GM12891 (cell line): Measurements from ENCODE around the gene MALAT1. TPM values are rescaled to one million over a fixed set of nuclear protein-coding genes. Genes with fewer than 3 reads are reported as not detected.
A peak's percentile ranks its signal among the peaks of the same experiment; 100 is the strongest.
"Not testable (repeated sequence)": the region's sequence is repeated elsewhere in the genome, so short reads cannot be mapped to it uniquely, and the experiment has no call there.

Experiments used
- DNase-seq: peaks from one replicate; pipeline ENCODE4 v3.0.0; 2011; ENCODE audit warnings: low spot score; ENCODE audit not compliant: insufficient read length
- FAIRE-seq: peaks from 2 replicates; lab custom pipeline; 2011; peaks lifted over from hg19 to GRCh38; lab: Jason Lieb, UNC
- PAX5 ChIP-seq: IDR thresholded peaks from 2 replicates; pipeline ENCODE4 v1.6.1; 2011; ENCODE audit warnings: low read length, moderate library complexity, mild to moderate bottlenecking; ENCODE audit not compliant: insufficient read depth, severe bottlenecking
- POLR2A ChIP-seq: IDR thresholded peaks from 2 replicates; pipeline ENCODE4 v1.6.1; 2011; ENCODE audit warnings: low read depth, low read length, control low read depth
- POLR2AphosphoS5 ChIP-seq: IDR thresholded peaks from 2 replicates; pipeline ENCODE4 v1.6.1; 2011; ENCODE audit warnings: low read depth, low read length, control low read depth
- POU2F2 ChIP-seq: IDR thresholded peaks from 2 replicates; pipeline ENCODE4 v1.6.1; 2011; ENCODE audit warnings: low read depth, mild to moderate bottlenecking, control low read depth, low read length, moderate library complexity
- SPI1 ChIP-seq: IDR thresholded peaks from 2 replicates; pipeline ENCODE4 v1.6.1; 2011; ENCODE audit warnings: low read depth, low read length, control low read depth
- TAF1 ChIP-seq: IDR thresholded peaks from 2 replicates; pipeline ENCODE4 v1.6.1; 2011; ENCODE audit warnings: low read depth, low read length, control low read depth
- polyA plus RNA-seq: library from polyadenylated mRNA; unstranded; fragments of >200 nt; gene quantifications from one replicate; pipeline ENCODE4 v1.2.1, GENCODE V29; 2012; ENCODE audit warnings: low read depth, missing spikeins, inconsistent platforms; ENCODE audit not compliant: missing spikeins

Gene MALAT1
- polyA plus RNA-seq: 839 TPM

- TF ChIP-seq PAX5 (peak; percentile 79), POU2F2 (peak; percentile 99), POLR2AphosphoS5 (peak; percentile 99), SPI1 (no peak), TAF1 (peak; percentile 100), POLR2A (peak; percentile 99)
- FAIRE-seq (peak; percentile 76), DNase-seq (no peak)
Observed at GRCh38 chr11:65498977-65499712, at the start of gene MALAT1. MALAT1 (plus strand) TSS chr11:65499045.

DNA sequence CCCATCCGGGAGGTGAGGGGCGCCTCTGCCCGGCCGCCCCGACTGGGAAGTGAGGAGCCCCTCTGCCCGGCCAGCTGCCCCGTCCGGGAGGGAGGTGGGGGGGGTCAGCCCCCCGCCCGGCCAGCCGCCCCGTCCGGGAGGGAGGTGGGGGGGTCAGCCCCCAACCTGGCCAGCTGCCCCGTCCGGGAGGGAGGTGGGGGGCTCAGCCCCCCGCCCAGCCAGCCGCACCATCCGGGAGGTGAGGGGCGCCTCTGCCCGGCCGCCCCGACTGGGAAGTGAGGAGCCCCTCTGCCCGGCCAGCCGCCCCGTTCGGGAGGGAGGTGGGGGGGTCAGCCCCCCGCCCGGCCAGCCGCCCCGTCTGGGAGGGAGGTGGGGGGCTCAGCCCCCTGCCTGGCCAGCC lies 47.5 kb upstream of the MALAT1 start:
- not testable (repeated sequence) for DNase-seq, FAIRE-seq

DNA sequence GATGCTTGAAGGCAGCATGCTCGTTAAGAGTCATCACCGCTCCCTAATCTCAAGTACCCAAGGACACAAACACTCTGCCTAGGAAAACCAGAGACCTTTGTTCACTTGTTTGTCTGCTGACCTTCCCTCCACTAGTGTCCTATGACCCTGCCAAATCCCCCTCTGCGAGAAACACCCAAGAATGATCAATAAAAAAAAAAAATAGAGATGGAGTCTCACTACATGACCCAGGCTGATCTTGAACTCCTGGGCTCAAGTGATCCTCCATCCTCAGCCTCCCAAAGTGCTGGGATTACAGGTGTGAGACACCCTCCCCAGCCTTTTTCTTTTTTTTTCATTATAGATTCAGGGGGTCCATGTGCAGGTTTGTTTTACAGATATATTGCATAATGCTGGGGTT lies 46.6 kb upstream of the MALAT1 start:
- FAIRE-seq, DNase-seq: not testable (repeated sequence)

DNA sequence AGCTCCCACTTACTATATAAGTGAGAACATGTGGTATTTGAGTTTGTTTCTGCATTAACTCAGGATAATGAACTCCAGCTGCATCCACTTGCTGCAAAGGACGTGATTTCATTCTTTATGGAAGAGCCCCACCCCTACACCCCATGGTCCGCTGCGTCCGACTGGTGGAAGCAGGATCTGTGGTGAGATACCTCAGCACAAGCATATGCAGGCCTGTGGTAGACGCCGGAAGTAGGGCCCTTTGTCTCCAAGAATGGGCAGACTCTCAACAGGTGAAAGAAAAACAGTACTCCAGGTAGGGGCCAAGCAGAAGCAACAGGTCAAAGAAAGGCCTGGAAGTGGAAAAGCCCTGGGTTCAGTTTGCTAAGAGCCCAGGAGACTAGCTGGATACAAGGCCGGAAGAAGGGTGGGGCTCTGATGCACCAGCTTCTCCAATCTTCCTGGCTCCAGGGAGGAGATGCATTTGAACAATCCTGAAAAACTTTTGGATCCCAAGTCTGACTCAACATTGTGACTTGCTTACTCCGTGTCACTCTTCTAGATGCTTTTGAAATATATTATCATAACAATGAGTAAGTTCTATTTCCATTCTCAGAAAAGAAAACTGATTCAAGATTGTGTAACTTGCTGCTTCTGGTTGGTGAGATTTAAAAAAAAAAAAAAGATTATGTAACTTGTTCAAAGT lies 45.9 kb upstream of the MALAT1 start:
- FAIRE-seq: no peak
- DNase-seq: no peak
- TF ChIP-seq POLR2AphosphoS5: no peak
- no peak for TF ChIP-seq POU2F2
- TF ChIP-seq POLR2A: no peak
- TF ChIP-seq TAF1: no peak
- TF ChIP-seq PAX5: no peak
- no peak for TF ChIP-seq SPI1

- TF ChIP-seq POLR2AphosphoS5 (no peak), POLR2A (no peak), TAF1 (no peak), PAX5 (no peak), POU2F2 (no peak), SPI1 (no peak)
- no peak for DNase-seq
- FAIRE-seq: no peak
Observed at GRCh38 chr11:65454311-65454695, 44.5 kb upstream of the MALAT1 start.

DNA sequence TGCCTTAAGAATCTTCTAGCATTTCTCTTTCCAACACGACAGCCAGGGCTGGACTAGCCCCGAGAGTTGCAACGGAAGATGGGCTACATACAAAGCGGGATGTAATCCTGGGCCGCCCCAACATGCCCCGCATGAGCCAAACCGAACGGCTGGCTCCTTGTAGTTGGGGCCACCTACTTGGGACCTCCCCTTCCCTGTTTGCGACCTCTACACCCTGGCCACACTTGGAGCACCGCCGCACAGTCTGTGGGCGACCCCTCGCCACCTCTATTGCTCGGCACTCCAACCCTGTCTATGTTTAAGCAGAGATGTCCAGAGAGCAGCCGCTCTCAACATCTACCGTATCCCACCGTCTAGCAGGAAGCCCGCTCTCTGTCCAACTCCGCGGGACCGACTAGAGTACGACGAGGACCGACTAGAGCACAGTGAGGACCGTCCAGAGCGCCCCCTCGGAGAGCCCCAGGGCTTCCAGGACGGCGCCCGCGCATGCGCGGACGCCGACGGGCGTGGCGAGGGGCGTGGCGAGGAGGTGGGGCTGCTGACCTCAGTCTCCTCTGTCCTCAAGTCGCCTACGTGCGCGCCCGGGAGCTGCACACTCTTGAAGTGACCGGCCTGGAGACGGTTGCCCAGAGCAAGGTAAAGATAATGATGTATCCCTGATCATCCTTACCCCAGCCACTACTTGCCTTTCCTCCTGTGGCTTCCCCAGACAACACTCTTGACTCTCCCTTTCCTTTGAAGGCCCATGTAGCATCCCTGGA lies 44.0 kb upstream of the MALAT1 start:
- TF ChIP-seq TAF1: peak; percentile 78; the same call in 1 of the 2 replicates
- peak; percentile 93 for TF ChIP-seq POLR2AphosphoS5
- TF ChIP-seq POLR2A: peak; percentile 93
- no peak for TF ChIP-seq PAX5
- TF ChIP-seq SPI1: no peak
- FAIRE-seq (peak; percentile 82), DNase-seq (peak; percentile 94)

DNA sequence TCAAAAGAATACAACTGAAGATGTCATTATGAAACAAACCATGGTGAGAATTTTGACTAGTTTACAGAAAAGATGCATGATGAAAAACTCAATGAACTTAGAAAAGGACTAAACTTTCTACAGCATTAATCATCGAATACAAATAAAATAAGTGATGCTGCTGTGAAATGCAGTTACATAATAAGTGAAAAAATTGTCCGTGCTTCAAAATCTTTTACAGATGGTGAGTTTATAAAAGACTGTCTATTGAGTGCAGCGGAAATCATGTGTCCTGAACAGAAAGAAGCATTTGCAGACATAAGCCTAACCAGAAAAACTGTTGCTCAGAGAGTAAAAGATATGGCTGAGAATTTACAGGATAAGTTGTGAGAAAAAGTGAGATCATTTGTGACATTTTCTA lies 42.4 kb upstream of the MALAT1 start:
- FAIRE-seq (no peak), DNase-seq (no peak)
- TF ChIP-seq POLR2AphosphoS5: no peak
- TF ChIP-seq SPI1: no peak

GRCh38 chr11:65459552-65459951 lies 39.3 kb upstream of the MALAT1 start:
- TF ChIP-seq PAX5: no peak
- no peak for TF ChIP-seq SPI1
- TF ChIP-seq POU2F2: no peak
- TF ChIP-seq POLR2AphosphoS5: no peak
- TF ChIP-seq TAF1: no peak
- TF ChIP-seq POLR2A: no peak
- DNase-seq (no peak), FAIRE-seq (no peak)

- not testable (repeated sequence) for DNase-seq, FAIRE-seq
Observed at GRCh38 chr11:65465471-65465870, 33.4 kb upstream of the MALAT1 start.

DNA sequence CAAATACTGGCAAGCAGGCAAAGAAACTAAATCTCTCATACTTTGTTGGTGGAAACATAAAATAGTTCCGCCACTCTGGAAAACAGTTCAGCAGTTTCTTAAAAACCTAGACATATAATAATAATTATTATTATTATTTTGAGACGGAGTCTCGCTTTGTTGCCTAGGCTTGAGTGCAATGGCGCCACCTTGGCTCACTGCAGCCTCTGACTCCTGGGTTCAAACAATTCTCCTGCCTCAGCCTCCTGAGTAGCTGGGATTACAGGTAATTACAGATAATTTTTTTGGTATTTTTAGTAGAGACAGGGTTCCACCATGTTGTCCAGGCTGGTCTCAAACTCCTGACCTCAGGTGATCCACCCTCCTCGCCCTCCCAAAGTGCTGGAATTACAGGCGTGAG lies 31.5 kb upstream of the MALAT1 start:
- FAIRE-seq, DNase-seq: not testable (repeated sequence)

GRCh38 chr11:65468874-65469333 lies 29.9 kb upstream of the MALAT1 start:
- TF ChIP-seq POLR2AphosphoS5 (no peak), POU2F2 (0 out of 2 replicates have a peak, but pooled peaks have one; percentile 41)
- FAIRE-seq (peak; percentile 9), DNase-seq (no peak)
